ENCODE measurements around the gene ZNF746. TPM values are rescaled to one million over a fixed set of nuclear protein-coding genes. Genes with fewer than 3 reads are reported as not detected.

ZNF746 gene
- total and polyA plus RNA-seq, 9 of the 15 experiments (the other 6 are each of a cell fraction or from before 2014, with no cell fraction given), result 1.7 to 31.6 (median 13.3) TPM

DNA sequence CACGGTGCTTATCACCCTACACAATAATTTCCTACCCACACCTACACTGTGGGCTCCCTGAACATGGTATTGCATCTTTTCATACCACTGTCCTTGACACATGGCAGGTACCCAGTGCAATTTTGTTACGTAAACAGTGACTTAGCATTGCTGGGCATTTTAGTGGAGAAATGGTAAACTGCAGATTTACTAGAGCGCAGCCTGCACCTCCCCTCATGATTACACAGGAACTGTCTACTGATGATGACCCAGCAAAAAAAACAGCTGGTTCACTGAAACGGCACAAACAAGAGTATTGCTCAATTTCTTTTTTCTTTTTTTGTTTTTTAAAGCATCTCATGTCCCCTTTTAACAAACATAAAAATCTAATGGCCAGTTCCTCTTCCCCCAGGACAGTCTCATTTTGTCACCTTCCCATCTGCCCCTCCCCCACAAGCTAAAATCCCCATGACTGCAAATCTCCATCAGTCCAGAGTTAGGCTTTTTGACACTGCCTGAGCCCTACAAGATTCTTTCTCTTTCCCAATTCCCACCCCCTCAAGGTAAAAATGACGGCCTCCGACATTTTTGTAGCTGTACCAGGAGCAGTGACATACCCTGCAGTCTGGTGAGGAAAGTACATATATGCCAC, 2.8 kb downstream of the ZNF746 start (continued):
- TF ChIP-seq, protein P1, sequence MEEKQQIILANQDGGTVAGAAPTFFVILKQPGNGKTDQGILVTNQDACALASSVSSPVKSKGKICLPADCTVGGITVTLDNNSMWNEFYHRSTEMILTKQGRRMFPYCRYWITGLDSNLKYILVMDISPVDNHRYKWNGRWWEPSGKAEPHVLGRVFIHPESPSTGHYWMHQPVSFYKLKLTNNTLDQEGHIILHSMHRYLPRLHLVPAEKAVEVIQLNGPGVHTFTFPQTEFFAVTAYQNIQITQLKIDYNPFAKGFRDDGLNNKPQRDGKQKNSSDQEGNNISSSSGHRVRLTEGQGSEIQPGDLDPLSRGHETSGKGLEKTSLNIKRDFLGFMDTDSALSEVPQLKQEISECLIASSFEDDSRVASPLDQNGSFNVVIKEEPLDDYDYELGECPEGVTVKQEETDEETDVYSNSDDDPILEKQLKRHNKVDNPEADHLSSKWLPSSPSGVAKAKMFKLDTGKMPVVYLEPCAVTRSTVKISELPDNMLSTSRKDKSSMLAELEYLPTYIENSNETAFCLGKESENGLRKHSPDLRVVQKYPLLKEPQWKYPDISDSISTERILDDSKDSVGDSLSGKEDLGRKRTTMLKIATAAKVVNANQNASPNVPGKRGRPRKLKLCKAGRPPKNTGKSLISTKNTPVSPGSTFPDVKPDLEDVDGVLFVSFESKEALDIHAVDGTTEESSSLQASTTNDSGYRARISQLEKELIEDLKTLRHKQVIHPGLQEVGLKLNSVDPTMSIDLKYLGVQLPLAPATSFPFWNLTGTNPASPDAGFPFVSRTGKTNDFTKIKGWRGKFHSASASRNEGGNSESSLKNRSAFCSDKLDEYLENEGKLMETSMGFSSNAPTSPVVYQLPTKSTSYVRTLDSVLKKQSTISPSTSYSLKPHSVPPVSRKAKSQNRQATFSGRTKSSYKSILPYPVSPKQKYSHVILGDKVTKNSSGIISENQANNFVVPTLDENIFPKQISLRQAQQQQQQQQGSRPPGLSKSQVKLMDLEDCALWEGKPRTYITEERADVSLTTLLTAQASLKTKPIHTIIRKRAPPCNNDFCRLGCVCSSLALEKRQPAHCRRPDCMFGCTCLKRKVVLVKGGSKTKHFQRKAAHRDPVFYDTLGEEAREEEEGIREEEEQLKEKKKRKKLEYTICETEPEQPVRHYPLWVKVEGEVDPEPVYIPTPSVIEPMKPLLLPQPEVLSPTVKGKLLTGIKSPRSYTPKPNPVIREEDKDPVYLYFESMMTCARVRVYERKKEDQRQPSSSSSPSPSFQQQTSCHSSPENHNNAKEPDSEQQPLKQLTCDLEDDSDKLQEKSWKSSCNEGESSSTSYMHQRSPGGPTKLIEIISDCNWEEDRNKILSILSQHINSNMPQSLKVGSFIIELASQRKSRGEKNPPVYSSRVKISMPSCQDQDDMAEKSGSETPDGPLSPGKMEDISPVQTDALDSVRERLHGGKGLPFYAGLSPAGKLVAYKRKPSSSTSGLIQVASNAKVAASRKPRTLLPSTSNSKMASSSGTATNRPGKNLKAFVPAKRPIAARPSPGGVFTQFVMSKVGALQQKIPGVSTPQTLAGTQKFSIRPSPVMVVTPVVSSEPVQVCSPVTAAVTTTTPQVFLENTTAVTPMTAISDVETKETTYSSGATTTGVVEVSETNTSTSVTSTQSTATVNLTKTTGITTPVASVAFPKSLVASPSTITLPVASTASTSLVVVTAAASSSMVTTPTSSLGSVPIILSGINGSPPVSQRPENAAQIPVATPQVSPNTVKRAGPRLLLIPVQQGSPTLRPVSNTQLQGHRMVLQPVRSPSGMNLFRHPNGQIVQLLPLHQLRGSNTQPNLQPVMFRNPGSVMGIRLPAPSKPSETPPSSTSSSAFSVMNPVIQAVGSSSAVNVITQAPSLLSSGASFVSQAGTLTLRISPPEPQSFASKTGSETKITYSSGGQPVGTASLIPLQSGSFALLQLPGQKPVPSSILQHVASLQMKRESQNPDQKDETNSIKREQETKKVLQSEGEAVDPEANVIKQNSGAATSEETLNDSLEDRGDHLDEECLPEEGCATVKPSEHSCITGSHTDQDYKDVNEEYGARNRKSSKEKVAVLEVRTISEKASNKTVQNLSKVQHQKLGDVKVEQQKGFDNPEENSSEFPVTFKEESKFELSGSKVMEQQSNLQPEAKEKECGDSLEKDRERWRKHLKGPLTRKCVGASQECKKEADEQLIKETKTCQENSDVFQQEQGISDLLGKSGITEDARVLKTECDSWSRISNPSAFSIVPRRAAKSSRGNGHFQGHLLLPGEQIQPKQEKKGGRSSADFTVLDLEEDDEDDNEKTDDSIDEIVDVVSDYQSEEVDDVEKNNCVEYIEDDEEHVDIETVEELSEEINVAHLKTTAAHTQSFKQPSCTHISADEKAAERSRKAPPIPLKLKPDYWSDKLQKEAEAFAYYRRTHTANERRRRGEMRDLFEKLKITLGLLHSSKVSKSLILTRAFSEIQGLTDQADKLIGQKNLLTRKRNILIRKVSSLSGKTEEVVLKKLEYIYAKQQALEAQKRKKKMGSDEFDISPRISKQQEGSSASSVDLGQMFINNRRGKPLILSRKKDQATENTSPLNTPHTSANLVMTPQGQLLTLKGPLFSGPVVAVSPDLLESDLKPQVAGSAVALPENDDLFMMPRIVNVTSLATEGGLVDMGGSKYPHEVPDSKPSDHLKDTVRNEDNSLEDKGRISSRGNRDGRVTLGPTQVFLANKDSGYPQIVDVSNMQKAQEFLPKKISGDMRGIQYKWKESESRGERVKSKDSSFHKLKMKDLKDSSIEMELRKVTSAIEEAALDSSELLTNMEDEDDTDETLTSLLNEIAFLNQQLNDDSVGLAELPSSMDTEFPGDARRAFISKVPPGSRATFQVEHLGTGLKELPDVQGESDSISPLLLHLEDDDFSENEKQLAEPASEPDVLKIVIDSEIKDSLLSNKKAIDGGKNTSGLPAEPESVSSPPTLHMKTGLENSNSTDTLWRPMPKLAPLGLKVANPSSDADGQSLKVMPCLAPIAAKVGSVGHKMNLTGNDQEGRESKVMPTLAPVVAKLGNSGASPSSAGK (IDR thresholded peaks at IDR 0.05), result no peak
- no peak for TF ChIP-seq ZNF282 (CRISPR knock-in tag; IDR thresholded peaks at IDR 0.05)
- no peak for TF ChIP-seq RBM34 (IDR thresholded peaks at IDR 0.05; ENCODE audit: borderline replicate concordance, insufficient read depth, low read length)
- TF ChIP-seq, protein P2, sequence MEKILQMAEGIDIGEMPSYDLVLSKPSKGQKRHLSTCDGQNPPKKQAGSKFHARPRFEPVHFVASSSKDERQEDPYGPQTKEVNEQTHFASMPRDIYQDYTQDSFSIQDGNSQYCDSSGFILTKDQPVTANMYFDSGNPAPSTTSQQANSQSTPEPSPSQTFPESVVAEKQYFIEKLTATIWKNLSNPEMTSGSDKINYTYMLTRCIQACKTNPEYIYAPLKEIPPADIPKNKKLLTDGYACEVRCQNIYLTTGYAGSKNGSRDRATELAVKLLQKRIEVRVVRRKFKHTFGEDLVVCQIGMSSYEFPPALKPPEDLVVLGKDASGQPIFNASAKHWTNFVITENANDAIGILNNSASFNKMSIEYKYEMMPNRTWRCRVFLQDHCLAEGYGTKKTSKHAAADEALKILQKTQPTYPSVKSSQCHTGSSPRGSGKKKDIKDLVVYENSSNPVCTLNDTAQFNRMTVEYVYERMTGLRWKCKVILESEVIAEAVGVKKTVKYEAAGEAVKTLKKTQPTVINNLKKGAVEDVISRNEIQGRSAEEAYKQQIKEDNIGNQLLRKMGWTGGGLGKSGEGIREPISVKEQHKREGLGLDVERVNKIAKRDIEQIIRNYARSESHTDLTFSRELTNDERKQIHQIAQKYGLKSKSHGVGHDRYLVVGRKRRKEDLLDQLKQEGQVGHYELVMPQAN (IDR thresholded peaks at IDR 0.05; ENCODE audit: borderline replicate concordance), result peak; percentile 74; the same call in 1 of the 2 replicates
- TF ChIP-seq TEAD2 (tag; IDR thresholded peaks at IDR 0.05), result peak; percentile 76; the same call in 1 of the 2 replicates
- no peak for TF ChIP-seq ZNF124 (CRISPR knock-in tag; IDR thresholded peaks at IDR 0.05)
- no peak; the same call in 1 of the 2 replicates for TF ChIP-seq BRD4 (IDR thresholded peaks at IDR 0.05)
- TF ChIP-seq, protein P3, sequence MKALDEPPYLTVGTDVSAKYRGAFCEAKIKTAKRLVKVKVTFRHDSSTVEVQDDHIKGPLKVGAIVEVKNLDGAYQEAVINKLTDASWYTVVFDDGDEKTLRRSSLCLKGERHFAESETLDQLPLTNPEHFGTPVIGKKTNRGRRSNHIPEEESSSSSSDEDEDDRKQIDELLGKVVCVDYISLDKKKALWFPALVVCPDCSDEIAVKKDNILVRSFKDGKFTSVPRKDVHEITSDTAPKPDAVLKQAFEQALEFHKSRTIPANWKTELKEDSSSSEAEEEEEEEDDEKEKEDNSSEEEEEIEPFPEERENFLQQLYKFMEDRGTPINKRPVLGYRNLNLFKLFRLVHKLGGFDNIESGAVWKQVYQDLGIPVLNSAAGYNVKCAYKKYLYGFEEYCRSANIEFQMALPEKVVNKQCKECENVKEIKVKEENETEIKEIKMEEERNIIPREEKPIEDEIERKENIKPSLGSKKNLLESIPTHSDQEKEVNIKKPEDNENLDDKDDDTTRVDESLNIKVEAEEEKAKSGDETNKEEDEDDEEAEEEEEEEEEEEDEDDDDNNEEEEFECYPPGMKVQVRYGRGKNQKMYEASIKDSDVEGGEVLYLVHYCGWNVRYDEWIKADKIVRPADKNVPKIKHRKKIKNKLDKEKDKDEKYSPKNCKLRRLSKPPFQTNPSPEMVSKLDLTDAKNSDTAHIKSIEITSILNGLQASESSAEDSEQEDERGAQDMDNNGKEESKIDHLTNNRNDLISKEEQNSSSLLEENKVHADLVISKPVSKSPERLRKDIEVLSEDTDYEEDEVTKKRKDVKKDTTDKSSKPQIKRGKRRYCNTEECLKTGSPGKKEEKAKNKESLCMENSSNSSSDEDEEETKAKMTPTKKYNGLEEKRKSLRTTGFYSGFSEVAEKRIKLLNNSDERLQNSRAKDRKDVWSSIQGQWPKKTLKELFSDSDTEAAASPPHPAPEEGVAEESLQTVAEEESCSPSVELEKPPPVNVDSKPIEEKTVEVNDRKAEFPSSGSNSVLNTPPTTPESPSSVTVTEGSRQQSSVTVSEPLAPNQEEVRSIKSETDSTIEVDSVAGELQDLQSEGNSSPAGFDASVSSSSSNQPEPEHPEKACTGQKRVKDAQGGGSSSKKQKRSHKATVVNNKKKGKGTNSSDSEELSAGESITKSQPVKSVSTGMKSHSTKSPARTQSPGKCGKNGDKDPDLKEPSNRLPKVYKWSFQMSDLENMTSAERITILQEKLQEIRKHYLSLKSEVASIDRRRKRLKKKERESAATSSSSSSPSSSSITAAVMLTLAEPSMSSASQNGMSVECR (CRISPR knock-in tag; IDR thresholded peaks at IDR 0.05), result peak; percentile 33; the same call in 1 of the 2 replicates

Data from K562 (cell line).